ENCODE data around the gene STARD13.

DNA sequence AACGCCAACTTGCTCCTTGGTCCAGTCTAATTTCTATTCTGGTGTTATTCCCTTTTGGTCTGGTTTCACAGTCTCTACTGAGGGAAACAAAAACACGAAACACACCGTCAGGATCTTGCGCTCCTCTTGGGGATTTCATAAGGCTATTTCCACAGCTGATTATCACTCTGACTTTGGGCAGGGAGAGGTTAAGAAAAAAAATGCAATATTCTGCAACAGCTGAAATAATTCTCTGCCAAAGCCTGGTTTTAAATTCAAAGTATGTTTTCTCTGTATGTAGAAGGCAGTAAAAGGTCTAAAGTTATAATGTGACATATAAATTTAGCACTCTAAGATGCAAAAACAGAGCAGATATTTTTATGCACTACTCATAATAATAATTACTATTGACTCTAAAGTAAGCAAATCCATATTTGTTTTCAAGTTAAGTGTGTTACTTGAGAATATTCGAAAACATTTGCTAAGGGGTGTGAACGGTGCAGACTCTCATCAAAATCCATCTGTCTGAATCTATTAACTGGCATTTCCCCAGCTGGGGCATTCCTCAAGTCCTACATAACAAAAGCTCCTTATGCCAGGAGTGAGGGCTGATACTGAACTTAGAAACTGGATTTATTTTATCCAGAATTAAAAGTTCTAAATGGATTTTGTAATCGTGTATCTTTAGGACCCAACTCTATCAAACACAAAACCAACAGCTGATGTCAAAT lies 38.4 kb upstream of the STARD13 start:
- TF ChIP-seq, protein P1, sequence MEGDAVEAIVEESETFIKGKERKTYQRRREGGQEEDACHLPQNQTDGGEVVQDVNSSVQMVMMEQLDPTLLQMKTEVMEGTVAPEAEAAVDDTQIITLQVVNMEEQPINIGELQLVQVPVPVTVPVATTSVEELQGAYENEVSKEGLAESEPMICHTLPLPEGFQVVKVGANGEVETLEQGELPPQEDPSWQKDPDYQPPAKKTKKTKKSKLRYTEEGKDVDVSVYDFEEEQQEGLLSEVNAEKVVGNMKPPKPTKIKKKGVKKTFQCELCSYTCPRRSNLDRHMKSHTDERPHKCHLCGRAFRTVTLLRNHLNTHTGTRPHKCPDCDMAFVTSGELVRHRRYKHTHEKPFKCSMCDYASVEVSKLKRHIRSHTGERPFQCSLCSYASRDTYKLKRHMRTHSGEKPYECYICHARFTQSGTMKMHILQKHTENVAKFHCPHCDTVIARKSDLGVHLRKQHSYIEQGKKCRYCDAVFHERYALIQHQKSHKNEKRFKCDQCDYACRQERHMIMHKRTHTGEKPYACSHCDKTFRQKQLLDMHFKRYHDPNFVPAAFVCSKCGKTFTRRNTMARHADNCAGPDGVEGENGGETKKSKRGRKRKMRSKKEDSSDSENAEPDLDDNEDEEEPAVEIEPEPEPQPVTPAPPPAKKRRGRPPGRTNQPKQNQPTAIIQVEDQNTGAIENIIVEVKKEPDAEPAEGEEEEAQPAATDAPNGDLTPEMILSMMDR (IDR thresholded peaks at IDR 0.05) = no peak
- TF ChIP-seq POLR2A (IDR thresholded peaks at IDR 0.05) = no peak
